ENCODE results near the gene RAB31.
"Not testable (repeated sequence)": the region's sequence is repeated elsewhere in the genome, so short reads cannot be mapped to it uniquely, and the experiment has no call there.

GRCh38 chr18:9770111-9770510 lies 62.0 kb downstream of the RAB31 start:
- TF ChIP-seq CTCF, POLR2A (IDR thresholded peaks at IDR 0.05): not testable (repeated sequence)

Measured in uterus (tissue), 2 donors.